Mammary epithelial cell (primary cell): Measurements from ENCODE around the gene GPBAR1.

Experiments
- CTCF ChIP-seq, 2 donors: IDR thresholded peaks in 1 of 2; conservative IDR thresholded peaks in 1 of 2; 2 replicates each; pipeline ENCODE4 v1.5.1; 2011 to 2012; ENCODE audit warnings: inconsistent platforms in 2 of 2, low read length in 2 of 2, mild to moderate bottlenecking in 2 of 2, control low read depth in 1 of 2, low read depth in 1 of 2; ENCODE audit not compliant: insufficient read depth in 1 of 2; ENCODE audit errors: extremely low read depth in 1 of 2
- EZH2 ChIP-seq: IDR thresholded peaks from 2 replicates; pipeline ENCODE4 v1.6.1; 2012; ENCODE audit warnings: low read length, inconsistent platforms, borderline replicate concordance

- TF ChIP-seq CTCF (conservative IDR thresholded peaks at IDR 0.05 in 1 of 2, IDR thresholded peaks at IDR 0.05 in 1 of 2; ENCODE audit: extremely low read depth in 1 of 2, insufficient read depth in 1 of 2, low read depth in 1 of 2, low read length in 2 of 2) (no peak), EZH2 (no peak)
These were observed 44.0 kb upstream of the GPBAR1 start, which contains the start of gene ARPC2 for GRCh38 chr2:218216674-218217359.
